Tibial nerve (tissue), 4 donors: ENCODE measurements around the gene SMTNL2. TPM values are rescaled to one million over a fixed set of nuclear protein-coding genes. Genes with fewer than 3 reads are reported as not detected.

ENCODE experiments used
- DNase-seq, 2 donors: peaks; one replicate each; pipeline ENCODE4 v3.0.0-alpha.2; 2019; ENCODE audit warnings: low spot score in 2 of 2
- H3K27ac ChIP-seq, 4 donors: fragments of 200-600 bp; sonication (generic) in 3 of 4; one replicate each; pipeline ENCODE4 v1.5.1; 2017 to 2019; ENCODE audit warnings: mild to moderate bottlenecking in 1 of 4
- H3K27me3 ChIP-seq, 2 donors: fragments of 200-600 bp; sonication (generic) in 1 of 2; one replicate each; pipeline versions ENCODE4 v1.5.1 to v1.6.0; 2017 to 2019
- H3K36me3 ChIP-seq, 3 donors: fragments of 200-600 bp; sonication (generic); one replicate each; pipeline ENCODE4 v1.5.1; 2018 to 2019
- H3K4me1 ChIP-seq, 4 donors: fragments of 200-600 bp; sonication (generic) in 3 of 4; one replicate each; pipeline ENCODE4 v1.5.1; 2017 to 2019
- H3K4me3 ChIP-seq, 4 donors: fragments of 200-600 bp; sonication (generic) in 3 of 4; one replicate each; pipeline ENCODE4 v1.5.1; 2017 to 2019; ENCODE audit warnings: mild to moderate bottlenecking in 1 of 4, moderate library complexity in 1 of 4
- H3K9me3 ChIP-seq, 4 donors: fragments of 200-600 bp; sonication (generic) in 3 of 4; one replicate each; pipeline ENCODE4 v1.5.1; 2017 to 2019
- CTCF ChIP-seq, 5 experiments: fragments of 200-600 bp in 3 of 5; fragments of 450-650 bp in 2 of 5; sonication (generic) in 3 of 5; IDR thresholded peaks; one replicate each; pipeline ENCODE4 v1.5.1; 2016 to 2019; ENCODE audit warnings: antibody characterized with exemption in 5 of 5, mild to moderate bottlenecking in 3 of 5, moderate library complexity in 2 of 5
- EP300 ChIP-seq, 2 donors: sonication (generic); formaldehyde crosslinking; IDR thresholded peaks; one replicate each; pipeline ENCODE4 v1.6.1; 2017; ENCODE audit warnings: antibody characterized with exemption in 2 of 2, mild to moderate bottlenecking in 1 of 2
- POLR2A ChIP-seq, 2 donors: fragments of 450-650 bp; IDR thresholded peaks; one replicate each; pipeline ENCODE4 v1.6.1; 2017; ENCODE audit warnings: antibody characterized with exemption in 2 of 2, mild to moderate bottlenecking in 2 of 2, moderate library complexity in 2 of 2
- WGBS, 2 donors: methylation state at CpG; one replicate each; pipeline ENCODE4 v1.1.5; 2018; 5-methylcytosine and 5-hydroxymethylcytosine counted together
- total RNA-seq, 4 donors: library from RNA; depleted of rRNA; stranded (reverse); fragments of >200 nt; gene quantifications; one replicate each; pipeline ENCODE4 v1.1.0, GENCODE V29; 2016

The SMTNL2 gene
- total RNA-seq: 1 to 10 TPM; 1.5 to 8.2 (median 4.4) TPM

GRCh38 chr17:4584101-4584916 lies at the start of gene SMTNL2:
Gene SMTNL2, plus strand, starts transcription at chr17:4584529. Its CDS starts 77 bp downstream, at chr17:4584606.
- Histone ChIP-seq H3K27me3 (peaks cover 0 to 53% of the 10 kb centered on the region in 2 donors), H3K36me3 (no peaks in the 10 kb centered on the region), H3K9me3 (no peaks in the 10 kb centered on the region), H3K4me1 (peaks cover 0 to 15% (median 6%) of the 10 kb centered on the region in 4 donors), H3K4me3 (peak within 1 kb of the TSS; percentile 0 to 51 (median 34)), H3K27ac (peak within 1 kb of the TSS in 2 of 4 donors; percentile 40 to 52)
- 1% methylated on average over 37 to 46 of the region's 100 CpGs for WGBS, 2 donors
- DNase-seq: no peak
- TF ChIP-seq CTCF (IDR thresholded peaks at IDR 0.05) (no peak), POLR2A (IDR thresholded peaks at IDR 0.05) (no peak), EP300 (IDR thresholded peaks at IDR 0.05) (no peak)

GRCh38 chr17:4534928-4535666 lies 49.2 kb upstream of the SMTNL2 start:
- Histone ChIP-seq H3K9me3 (no peaks in the 10 kb centered on the region), H3K4me3 (no peak overlapping the region), H3K27me3 (no peaks in the 10 kb centered on the region), H3K36me3 (peaks cover 0 to 29% (median 6%) of the 10 kb centered on the region in 3 donors), H3K27ac (peak overlapping the region; percentile 44 to 93 (median 79)), H3K4me1 (peaks cover 0 to 70% (median 49%) of the 10 kb centered on the region in 4 donors)
- TF ChIP-seq EP300 (IDR thresholded peaks at IDR 0.05): no peak
- no peak for TF ChIP-seq POLR2A (IDR thresholded peaks at IDR 0.05)
- no peak for TF ChIP-seq CTCF (IDR thresholded peaks at IDR 0.05)
- DNase-seq: no peak
- WGBS, 2 donors: 44 to 74% methylated on average over 14 to 20 of the region's 27 CpGs

GRCh38 chr17:4535667-4536258 lies 48.6 kb upstream of the SMTNL2 start:
- Histone ChIP-seq H3K9me3 (no peaks in the 10 kb centered on the region), H3K4me3 (peak overlapping the region in 1 of 4 donors; percentile 24), H3K27me3 (no peaks in the 10 kb centered on the region), H3K27ac (peak overlapping the region in 2 of 4 donors; percentile 88 to 93), H3K36me3 (peaks cover 0 to 35% (median 7%) of the 10 kb centered on the region in 3 donors), H3K4me1 (peaks cover 0 to 65% (median 49%) of the 10 kb centered on the region in 4 donors)
- TF ChIP-seq CTCF (IDR thresholded peaks at IDR 0.05) (no peak), POLR2A (IDR thresholded peaks at IDR 0.05) (no peak), EP300 (IDR thresholded peaks at IDR 0.05) (no peak)
- DNase-seq: no peak
- WGBS, 2 donors: 67 to 75% methylated on average over 10 to 19 of the region's 19 CpGs

GRCh38 chr17:4536259-4536741 lies 48.0 kb upstream of the SMTNL2 start:
- H3K4me1 ChIP-seq: peaks cover 0 to 62% (median 49%) of the 10 kb centered on the region in 4 donors
- DNase-seq: no peak

More at GRCh38 chr17:4536259-4536741, 48.0 kb upstream of the SMTNL2 start:
- Histone ChIP-seq H3K9me3 (no peaks in the 10 kb centered on the region), H3K27ac (peak overlapping the region in 3 of 4 donors; percentile 51 to 93 (median 88)), H3K4me3 (peak overlapping the region in 1 of 4 donors; percentile 24), H3K36me3 (peaks cover 0 to 41% (median 12%) of the 10 kb centered on the region in 3 donors), H3K27me3 (no peaks in the 10 kb centered on the region)
- 42 to 52% methylated on average over 18 to 19 of the region's 19 CpGs for WGBS, 2 donors
- no peak for TF ChIP-seq CTCF (IDR thresholded peaks at IDR 0.05)
- no peak for TF ChIP-seq EP300 (IDR thresholded peaks at IDR 0.05)
- no peak for TF ChIP-seq POLR2A (IDR thresholded peaks at IDR 0.05)
